Neural cell (in vitro differentiated cells): ENCODE measurements around the gene SLC43A3. TPM values are rescaled to one million over a fixed set of nuclear protein-coding genes. Genes with fewer than 3 reads are reported as not detected.

Source experiments
- H2AFZ ChIP-seq: fragments of 200-600, 300-800 bp; sonication (generic), shearing (Covaris generic); 2 replicates; pipeline ENCODE4 v1.6.0; 2014; ENCODE audit warnings: low read depth, mild to moderate bottlenecking, antibody characterized with exemption, low read length, moderate library complexity
- H3F3A ChIP-seq: fragments of 200-600 bp; shearing (Covaris generic); 2 replicates; pipeline ENCODE4 v1.6.1; 2016; ENCODE audit warnings: mild to moderate bottlenecking, moderate library complexity, mixed read lengths, antibody characterized with exemption, low read length; ENCODE audit not compliant: insufficient read depth, poor library complexity, severe bottlenecking
- H3K27ac ChIP-seq: fragments of 200-600, 300-800 bp; sonication (generic), shearing (Covaris generic); 2 replicates; pipeline ENCODE4 v1.5.1; 2014; ENCODE audit warnings: mild to moderate bottlenecking, low read length, moderate library complexity
- H3K27me3 ChIP-seq: fragments of 300-800, 200-600 bp; sonication (generic), shearing (Covaris generic); 2 replicates; pipeline ENCODE4 v1.6.0; 2014; ENCODE audit warnings: mild to moderate bottlenecking, low read depth, low read length, moderate library complexity; ENCODE audit not compliant: insufficient read depth
- H3K36me3 ChIP-seq: fragments of 300-800, 200-600 bp; sonication (generic), shearing (Covaris generic); 2 replicates; pipeline ENCODE4 v1.5.1; 2014; ENCODE audit warnings: mild to moderate bottlenecking, antibody characterized with exemption, low read length, moderate library complexity; ENCODE audit not compliant: insufficient read depth
- H3K4me2 ChIP-seq: fragments of 300-800, 200-600 bp; sonication (generic), shearing (Covaris generic); 2 replicates; pipeline ENCODE4 v1.6.0; 2014; ENCODE audit warnings: mild to moderate bottlenecking, low read length
- H3K4me3 ChIP-seq: fragments of 300-800, 200-600 bp; sonication (generic), shearing (Covaris generic); 2 replicates; pipeline ENCODE4 v1.5.1; 2014; ENCODE audit warnings: mild to moderate bottlenecking, low read length, moderate library complexity
- H3K79me2 ChIP-seq: fragments of 200-600 bp; shearing (Covaris generic); replicated peaks from 2 replicates; pipeline ENCODE4 v1.6.0; 2014; ENCODE audit warnings: mild to moderate bottlenecking, low read length, moderate library complexity; ENCODE audit not compliant: insufficient read depth
- H3K9ac ChIP-seq: fragments of 300-800, 200-600 bp; sonication (generic), shearing (Covaris generic); 2 replicates; pipeline ENCODE4 v1.6.1; 2016; ENCODE audit warnings: mild to moderate bottlenecking, low read length, mixed read lengths
- H3K9me2 ChIP-seq: fragments of 200-600 bp; shearing (Covaris generic); 2 replicates; pipeline ENCODE4 v1.6.1; 2016; ENCODE audit warnings: mild to moderate bottlenecking, low read length, mixed read lengths; ENCODE audit not compliant: insufficient read depth
- H3K9me3 ChIP-seq: fragments of 200-600, 300-800 bp; sonication (generic), shearing (Covaris generic); 2 replicates; pipeline ENCODE4 v1.6.1; 2016; ENCODE audit warnings: mild to moderate bottlenecking, mixed run types, low read length, moderate library complexity, mixed read lengths
- H4K20me1 ChIP-seq: fragments of 200-600 bp; shearing (Covaris generic); 2 replicates; pipeline ENCODE4 v1.6.1; 2016; ENCODE audit warnings: mild to moderate bottlenecking, mixed run types; ENCODE audit not compliant: insufficient read depth
- EP300 ChIP-seq: fragments of 450-650 bp; conservative IDR thresholded peaks from 2 replicates; pipeline ENCODE4 v1.6.1; 2014; ENCODE audit warnings: antibody characterized with exemption, mild to moderate bottlenecking, moderate library complexity; ENCODE audit not compliant: poor library complexity, severe bottlenecking
- EZH2 ChIP-seq: fragments of 200-600, 300-800 bp; shearing (Covaris generic), sonication (generic); IDR thresholded peaks from 2 replicates; pipeline ENCODE4 v1.6.1; 2014; ENCODE audit warnings: antibody characterized with exemption, low read length, borderline replicate concordance, mild to moderate bottlenecking; ENCODE audit not compliant: insufficient read depth, poor library complexity, severe bottlenecking
- MXI1 ChIP-seq: fragments of 450-650 bp; conservative IDR thresholded peaks from 2 replicates; pipeline ENCODE4 v1.6.1; 2014; ENCODE audit warnings: antibody characterized with exemption, mild to moderate bottlenecking; ENCODE audit not compliant: poor library complexity, severe bottlenecking
- POLR2AphosphoS5 ChIP-seq: IDR thresholded peaks from 2 replicates; pipeline ENCODE4 v1.6.1; 2012
- RAD21 ChIP-seq: fragments of 450-650 bp; conservative IDR thresholded peaks from 2 replicates; pipeline ENCODE4 v1.6.1; 2014; ENCODE audit warnings: antibody characterized with exemption, mild to moderate bottlenecking, moderate library complexity
- REST ChIP-seq: IDR thresholded peaks from 2 replicates; pipeline ENCODE4 v1.6.1; 2012; ENCODE audit warnings: borderline replicate concordance
- SMC3 ChIP-seq: fragments of 450-650 bp; conservative IDR thresholded peaks from 2 replicates; pipeline ENCODE4 v1.6.1; 2014; ENCODE audit warnings: antibody characterized with exemption, mild to moderate bottlenecking, moderate library complexity; ENCODE audit not compliant: poor library complexity
- TAF1 ChIP-seq: IDR thresholded peaks from 2 replicates; pipeline ENCODE4 v1.6.1; 2012; ENCODE audit warnings: low read depth
- polyA plus RNA-seq: library from polyadenylated mRNA; depleted of rRNA; stranded (reverse); fragments of >200 nt; gene quantifications from 2 replicates; pipeline ENCODE4 v1.2.3, GENCODE V29; 2014
- TF ChIP-seq, protein P1 (sequence below): fragments of 450-650 bp; IDR thresholded peaks from 2 replicates; pipeline ENCODE4 v1.5.1; 2014; ENCODE audit warnings: antibody characterized with exemption, mild to moderate bottlenecking, moderate library complexity; ENCODE audit not compliant: poor library complexity, severe bottlenecking

The SLC43A3 gene
- polyA plus RNA-seq, 1 donor from 2014 or later: 0.33 TPM

DNA sequence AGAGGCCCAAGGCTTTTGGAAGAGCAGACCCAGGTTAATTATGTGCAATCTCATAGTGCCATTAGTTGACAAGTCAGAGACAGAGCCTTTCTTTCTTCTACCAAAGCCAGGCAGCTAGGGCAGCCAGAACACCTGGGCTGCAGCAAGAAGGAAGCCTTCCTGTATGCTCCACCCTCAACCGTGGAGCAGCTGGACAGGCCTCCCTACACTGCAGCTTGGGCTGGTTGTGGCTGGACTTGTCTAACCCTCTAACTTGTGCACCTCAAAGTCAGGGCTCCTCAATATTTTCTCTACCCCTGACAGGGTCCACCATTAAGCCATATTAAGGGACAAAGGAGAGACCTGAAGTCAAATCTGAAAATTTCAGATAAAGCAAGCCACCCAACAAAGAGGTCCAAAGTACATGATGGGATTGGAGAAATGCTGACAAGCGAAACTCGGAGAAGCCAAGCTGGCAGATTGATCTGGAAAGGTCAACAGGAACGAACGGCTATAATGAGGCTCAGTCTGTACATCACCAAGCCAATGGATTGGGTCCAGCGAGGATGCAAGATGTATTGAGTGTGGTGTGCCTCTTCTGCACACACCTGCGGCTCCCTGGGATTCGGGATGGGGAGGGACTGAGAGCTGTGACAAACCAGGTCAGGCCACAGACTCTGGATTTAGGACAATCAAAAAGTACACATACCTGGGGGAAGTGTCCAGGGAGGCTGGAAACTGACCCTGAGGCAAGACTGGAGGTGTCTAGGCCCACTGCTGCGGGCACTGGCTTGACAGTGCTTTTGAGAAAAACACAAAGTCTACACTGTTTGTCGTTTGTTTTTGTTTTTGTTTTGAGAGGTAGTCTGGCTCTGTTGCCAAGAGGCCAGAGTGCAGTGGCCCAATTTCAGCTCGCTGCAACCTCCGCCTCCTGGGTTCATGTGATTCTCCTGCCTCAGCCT, 11.7 kb upstream of the SLC43A3 start:
- no peaks in the 10 kb centered on the region for H3K79me2 ChIP-seq
- H2AFZ ChIP-seq: no peak overlapping the region
- no peak overlapping the region for H3K4me3 ChIP-seq
- no peak overlapping the region for H3K9ac ChIP-seq
- no peaks in the 10 kb centered on the region for H3K9me2 ChIP-seq
- TF ChIP-seq REST: no peak
- TF ChIP-seq EP300: no peak
- TF ChIP-seq RAD21: no peak
- TF ChIP-seq SMC3: no peak
- no peak for TF ChIP-seq EZH2
- TF ChIP-seq, protein P1, sequence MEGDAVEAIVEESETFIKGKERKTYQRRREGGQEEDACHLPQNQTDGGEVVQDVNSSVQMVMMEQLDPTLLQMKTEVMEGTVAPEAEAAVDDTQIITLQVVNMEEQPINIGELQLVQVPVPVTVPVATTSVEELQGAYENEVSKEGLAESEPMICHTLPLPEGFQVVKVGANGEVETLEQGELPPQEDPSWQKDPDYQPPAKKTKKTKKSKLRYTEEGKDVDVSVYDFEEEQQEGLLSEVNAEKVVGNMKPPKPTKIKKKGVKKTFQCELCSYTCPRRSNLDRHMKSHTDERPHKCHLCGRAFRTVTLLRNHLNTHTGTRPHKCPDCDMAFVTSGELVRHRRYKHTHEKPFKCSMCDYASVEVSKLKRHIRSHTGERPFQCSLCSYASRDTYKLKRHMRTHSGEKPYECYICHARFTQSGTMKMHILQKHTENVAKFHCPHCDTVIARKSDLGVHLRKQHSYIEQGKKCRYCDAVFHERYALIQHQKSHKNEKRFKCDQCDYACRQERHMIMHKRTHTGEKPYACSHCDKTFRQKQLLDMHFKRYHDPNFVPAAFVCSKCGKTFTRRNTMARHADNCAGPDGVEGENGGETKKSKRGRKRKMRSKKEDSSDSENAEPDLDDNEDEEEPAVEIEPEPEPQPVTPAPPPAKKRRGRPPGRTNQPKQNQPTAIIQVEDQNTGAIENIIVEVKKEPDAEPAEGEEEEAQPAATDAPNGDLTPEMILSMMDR: no peak
- no peak for TF ChIP-seq POLR2AphosphoS5
- no peak for TF ChIP-seq TAF1
- no peak for TF ChIP-seq MXI1
- no peaks in the 10 kb centered on the region for H3K9me3 ChIP-seq
- no peak overlapping the region for H3K4me2 ChIP-seq
- H3K27me3 ChIP-seq: no peaks in the 10 kb centered on the region
- no peak overlapping the region for H3K27ac ChIP-seq
- H4K20me1 ChIP-seq: no peaks in the 10 kb centered on the region
- H3F3A ChIP-seq: no peaks in the 10 kb centered on the region
- H3K36me3 ChIP-seq: no peaks in the 10 kb centered on the region

DNA sequence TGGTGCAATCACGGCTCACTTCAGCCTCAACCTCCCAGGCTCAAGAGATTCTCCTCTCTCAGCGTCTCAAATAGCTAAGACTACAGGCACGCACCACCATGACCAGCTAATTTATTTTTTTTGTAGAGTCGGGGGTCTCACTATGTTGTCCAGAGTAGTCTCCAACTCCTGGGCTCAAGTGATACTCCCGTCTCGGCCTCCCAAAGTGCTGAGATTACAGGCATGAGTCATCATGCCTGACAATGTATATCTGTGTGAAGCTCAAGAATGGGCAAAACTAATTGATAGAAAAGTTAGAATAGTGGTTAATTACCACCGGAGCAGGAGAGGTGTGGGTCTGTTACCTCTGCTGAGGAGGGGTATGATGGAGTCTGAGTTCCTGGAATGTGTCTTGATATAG, 9.1 kb upstream of the SLC43A3 start:
- TF ChIP-seq TAF1 (no peak), MXI1 (no peak), RAD21 (no peak), REST (no peak), EP300 (no peak), POLR2AphosphoS5 (no peak), EZH2 (no peak), SMC3 (no peak)
- TF ChIP-seq, protein P1: no peak
- H3K27me3 ChIP-seq: no peaks in the 10 kb centered on the region

More for the DNA sequence above, 9.1 kb upstream of the SLC43A3 start:
- H3K9me3 ChIP-seq: no peaks in the 10 kb centered on the region
- H2AFZ ChIP-seq: no peak overlapping the region
- no peaks in the 10 kb centered on the region for H3K9me2 ChIP-seq
- H3K36me3 ChIP-seq: no peaks in the 10 kb centered on the region
- no peaks in the 10 kb centered on the region for H3F3A ChIP-seq
- no peak overlapping the region for H3K27ac ChIP-seq
- no peak overlapping the region for H3K9ac ChIP-seq
- H3K79me2 ChIP-seq: no peaks in the 10 kb centered on the region
- H3K4me2 ChIP-seq: no peak overlapping the region
- no peak overlapping the region for H3K4me3 ChIP-seq
- H4K20me1 ChIP-seq: no peaks in the 10 kb centered on the region
